CD4-positive, alpha-beta T cell treated with Interleukin-15 for 4 hours (primary cell): Measurements from ENCODE around the gene IL7R.
A peak's percentile ranks its signal among the peaks of the same experiment; 100 is the strongest.

Experiments used
- DNase-seq: peaks from one replicate; pipeline ENCODE4 v3.0.0-alpha.2; 2020; ENCODE audit warnings: low spot score

The IL7R gene

GRCh38 chr5:35904443-35905132 lies 47.9 kb downstream of the IL7R start:
- DNase-seq = no peak

- no peak for DNase-seq
Observed at GRCh38 chr5:35908228-35908627, 51.5 kb downstream of the IL7R start.

GRCh38 chr5:35908814-35909213 lies 52.1 kb downstream of the IL7R start:
- no peak for DNase-seq

- DNase-seq = no peak
Observed at GRCh38 chr5:35919191-35919590, 62.5 kb downstream of the IL7R start.

- DNase-seq = no peak
Observed at GRCh38 chr5:35920890-35921289, 64.2 kb downstream of the IL7R start.

- DNase-seq = no peak
Observed at GRCh38 chr5:35921930-35922329, 65.2 kb downstream of the IL7R start.

GRCh38 chr5:35922468-35922867 lies 65.8 kb downstream of the IL7R start:
- no peak for DNase-seq

- DNase-seq = peak; percentile 41
Observed at GRCh38 chr5:35924122-35924949, 67.6 kb downstream of the IL7R start.

GRCh38 chr5:35924950-35925722 lies 68.4 kb downstream of the IL7R start:
- DNase-seq = peak; percentile 90

GRCh38 chr5:35926389-35927051 lies 69.8 kb downstream of the IL7R start:
- DNase-seq = peak; percentile 77
